ENCODE data around the gene PC. TPM values are rescaled to one million over a fixed set of nuclear protein-coding genes. Genes with fewer than 3 reads are reported as not detected.
"Not testable (repeated sequence)": the region's sequence is repeated elsewhere in the genome, so short reads cannot be mapped to it uniquely, and the experiment has no call there.

The PC gene
- total RNA-seq, 1 donor from 2014 or later: 13.0 TPM

- FAIRE-seq (no peak), DNase-seq (ENCODE audit: low spot score in 2 of 2) (peak in 1 of 2 donors; percentile 10)
Measured at GRCh38 chr11:66848671-66849500, 109.3 kb downstream of the PC start.

GRCh38 chr11:66847461-66848232 lies 110.5 kb downstream of the PC start:
- FAIRE-seq: no peak
- peak in 1 of 2 donors; percentile 12 for DNase-seq (ENCODE audit: low spot score in 2 of 2)

GRCh38 chr11:66846671-66847091 lies 111.5 kb downstream of the PC start:
- FAIRE-seq (no peak), DNase-seq (ENCODE audit: low spot score in 2 of 2) (no peak)

GRCh38 chr11:66845876-66846212 lies 112.3 kb downstream of the PC start:
- FAIRE-seq: no peak

GRCh38 chr11:66845143-66845875 lies 112.9 kb downstream of the PC start:
- DNase-seq (ENCODE audit: low spot score in 2 of 2) (no peak), FAIRE-seq (no peak)

More at GRCh38 chr11:66845876-66846212, 112.3 kb downstream of the PC start:
- peak in 1 of 2 donors; percentile 9 for DNase-seq (ENCODE audit: low spot score in 2 of 2)

GRCh38 chr11:66844496-66845142 lies 113.6 kb downstream of the PC start:
- DNase-seq (ENCODE audit: low spot score in 2 of 2) (no peak), FAIRE-seq (no peak)

- peak in 1 of 2 donors; percentile 16 for DNase-seq (ENCODE audit: low spot score in 2 of 2)
Measured at GRCh38 chr11:66843776-66844495, 114.2 kb downstream of the PC start.

GRCh38 chr11:66842896-66843775 lies 115.0 kb downstream of the PC start, which contains the start of gene RCE1:
Gene RCE1 (plus strand): TSS chr11:66843441. CDS start chr11:66843456, 15 bp downstream.
- DNase-seq (ENCODE audit: low spot score in 2 of 2) (peak; percentile 96 to 98), FAIRE-seq (no peak)

More at GRCh38 chr11:66843776-66844495, 114.2 kb downstream of the PC start:
- FAIRE-seq: no peak

- FAIRE-seq: no peak
Measured at GRCh38 chr11:66842501-66842895, 115.7 kb downstream of the PC start.

GRCh38 chr11:66841861-66842260 lies 116.3 kb downstream of the PC start:
- DNase-seq (ENCODE audit: low spot score in 2 of 2) (no peak), FAIRE-seq (no peak)

More at GRCh38 chr11:66842501-66842895, 115.7 kb downstream of the PC start:
- DNase-seq (ENCODE audit: low spot score in 2 of 2): peak in 1 of 2 donors; percentile 33

- FAIRE-seq: no peak
- DNase-seq (ENCODE audit: low spot score in 2 of 2): no peak
Measured at GRCh38 chr11:66840317-66841091, 117.7 kb downstream of the PC start.

GRCh38 chr11:66835768-66836405 lies 122.3 kb downstream of the PC start:
- DNase-seq (ENCODE audit: low spot score in 2 of 2) (no peak), FAIRE-seq (no peak)

GRCh38 chr11:66834943-66835342 lies 123.2 kb downstream of the PC start:
- DNase-seq (ENCODE audit: low spot score in 2 of 2) (no peak), FAIRE-seq (no peak)

GRCh38 chr11:66834539-66834845 lies 123.7 kb downstream of the PC start:
- no peak for FAIRE-seq

GRCh38 chr11:66824573-66824972 lies 133.6 kb downstream of the PC start:
- not testable (repeated sequence) for FAIRE-seq; DNase-seq (ENCODE audit: low spot score in 2 of 2)

More at GRCh38 chr11:66834539-66834845, 123.7 kb downstream of the PC start:
- DNase-seq (ENCODE audit: low spot score in 2 of 2): no peak

GRCh38 chr11:66823700-66824099 lies 134.5 kb downstream of the PC start:
- DNase-seq (ENCODE audit: low spot score in 2 of 2) (no peak), FAIRE-seq (no peak)

GRCh38 chr11:66820901-66821300 lies 137.3 kb downstream of the PC start:
- FAIRE-seq: no peak

More at GRCh38 chr11:66820901-66821300, 137.3 kb downstream of the PC start:
- DNase-seq (ENCODE audit: low spot score in 2 of 2): no peak

Measured in frontal cortex (tissue), 4 donors.